ENCODE results near the gene WNT5A. TPM values are rescaled to one million over a fixed set of nuclear protein-coding genes. Genes with fewer than 3 reads are reported as not detected.

WNT5A gene
- total RNA-seq, 4 donors from 2014 or later = 6.2 to 96.5 (median 23.1) TPM

GRCh38 chr3:55417211-55417610 lies 69.9 kb downstream of the WNT5A start:
- Histone ChIP-seq H3K36me3 (no peaks in the 10 kb centered on the region), H3K4me1 (no peaks in the 10 kb centered on the region), H3K9me3 (no peaks in the 10 kb centered on the region), H3K4me3 (no peak overlapping the region), H3K27ac (no peak overlapping the region), H3K27me3 (no peaks in the 10 kb centered on the region)
- no peak for TF ChIP-seq POLR2A (IDR thresholded peaks at IDR 0.05)
- no peak for TF ChIP-seq CTCF (IDR thresholded peaks at IDR 0.05)
- intact Hi-C loops (cut with DNase I; ENCODE audit: low total_unique reads) = no loop called here
- no peak for DNase-seq

GRCh38 chr3:55416331-55416821 lies 70.7 kb downstream of the WNT5A start:
- H3K36me3 ChIP-seq = no peaks in the 10 kb centered on the region
- DNase-seq = no peak
- H3K9me3 ChIP-seq = no peaks in the 10 kb centered on the region
- TF ChIP-seq POLR2A (IDR thresholded peaks at IDR 0.05) = no peak
- no peak for TF ChIP-seq CTCF (IDR thresholded peaks at IDR 0.05)
- H3K27me3 ChIP-seq = no peaks in the 10 kb centered on the region
- H3K4me3 ChIP-seq = no peak overlapping the region
- no peak overlapping the region for H3K27ac ChIP-seq
- no peaks in the 10 kb centered on the region for H3K4me1 ChIP-seq
- intact Hi-C loops (cut with DNase I; ENCODE audit: low total_unique reads) = no loop called here

All from uterus (tissue), 4 donors.